Upper lobe of left lung (tissue), 6 donors: ENCODE results near the gene C10orf71. TPM values are rescaled to one million over a fixed set of nuclear protein-coding genes. Genes with fewer than 3 reads are reported as not detected.

ENCODE experiments used
- ATAC-seq, 2 donors: fragments of 200-7000 bp; cut with Tn5 transposase; one replicate each; pipeline ENCODE4 v1.9.1; 2022; ENCODE audit warnings: mild to moderate bottlenecking in 2 of 2, moderate library complexity in 2 of 2; ENCODE audit not compliant: low FRiP score in 2 of 2
- DNase-seq, 2 donors: peaks; one replicate each; pipeline ENCODE4 v3.0.0-alpha.2; 2019 to 2020
- H3K27ac ChIP-seq, 4 donors: fragments of 200-600 bp; sonication (generic); one replicate each; pipeline ENCODE4 v1.5.1; 2016 to 2019
- H3K27me3 ChIP-seq, 4 donors: fragments of 200-600 bp; sonication (generic); one replicate each; pipeline ENCODE4 v1.5.1; 2017 to 2019
- H3K36me3 ChIP-seq, 4 donors: fragments of 200-600 bp; sonication (generic); one replicate each; pipeline ENCODE4 v1.5.1; 2016 to 2019
- H3K4me1 ChIP-seq, 4 donors: fragments of 200-600 bp; sonication (generic); one replicate each; pipeline ENCODE4 v1.5.1; 2018 to 2019
- H3K4me3 ChIP-seq, 4 donors: fragments of 200-600 bp; sonication (generic); one replicate each; pipeline ENCODE4 v1.5.1; 2017 to 2019; ENCODE audit warnings: mild to moderate bottlenecking in 2 of 4, moderate library complexity in 1 of 4
- H3K9me3 ChIP-seq, 4 donors: fragments of 200-600 bp; sonication (generic); one replicate each; pipeline ENCODE4 v1.5.1; 2018 to 2019
- CTCF ChIP-seq, 6 experiments: fragments of 450-650 bp in 4 of 6; fragments of 200-600 bp in 2 of 6; sonication (generic) in 2 of 6; IDR thresholded peaks; one replicate each; pipeline ENCODE4 v1.5.1; 2016 to 2019; ENCODE audit warnings: antibody characterized with exemption in 6 of 6
- EP300 ChIP-seq, 4 donors: sonication (generic); formaldehyde crosslinking; IDR thresholded peaks; one replicate each; pipeline ENCODE4 v1.5.1; 2017; ENCODE audit warnings: antibody characterized with exemption in 4 of 4, control low read depth in 2 of 4
- POLR2A ChIP-seq, 4 donors: fragments of 450-650 bp; IDR thresholded peaks; one replicate each; pipeline ENCODE4 v1.5.1; 2016 to 2017; ENCODE audit warnings: antibody characterized with exemption in 4 of 4, mild to moderate bottlenecking in 2 of 4
- POLR2AphosphoS5 ChIP-seq, 2 donors: sonication (generic); formaldehyde crosslinking; IDR thresholded peaks; one replicate each; pipeline ENCODE4 v1.5.1; 2017; ENCODE audit warnings: antibody characterized with exemption in 2 of 2
- WGBS, 2 donors: methylation state at CpG; one replicate each; pipeline ENCODE4 v1.1.5; 2017 to 2018; 5-methylcytosine and 5-hydroxymethylcytosine counted together
- total RNA-seq, 6 donors: library from RNA; depleted of rRNA in 4 of 6; stranded (reverse); fragments of >200 nt in 4 of 6; gene quantifications; one replicate each; pipeline versions ENCODE4 v1.1.0 to v1.2.1, GENCODE V29; 2016 to 2021
- donor health status: DM: no; HTN: no; CAD: no; lungs with moderate emphysema.
- donor health status: DM: no; HTN: yes; CAD: no; lungs with severe emphysema.

The C10orf71 gene
- total RNA-seq, 6 donors from 2014 or later, result not detected

DNA sequence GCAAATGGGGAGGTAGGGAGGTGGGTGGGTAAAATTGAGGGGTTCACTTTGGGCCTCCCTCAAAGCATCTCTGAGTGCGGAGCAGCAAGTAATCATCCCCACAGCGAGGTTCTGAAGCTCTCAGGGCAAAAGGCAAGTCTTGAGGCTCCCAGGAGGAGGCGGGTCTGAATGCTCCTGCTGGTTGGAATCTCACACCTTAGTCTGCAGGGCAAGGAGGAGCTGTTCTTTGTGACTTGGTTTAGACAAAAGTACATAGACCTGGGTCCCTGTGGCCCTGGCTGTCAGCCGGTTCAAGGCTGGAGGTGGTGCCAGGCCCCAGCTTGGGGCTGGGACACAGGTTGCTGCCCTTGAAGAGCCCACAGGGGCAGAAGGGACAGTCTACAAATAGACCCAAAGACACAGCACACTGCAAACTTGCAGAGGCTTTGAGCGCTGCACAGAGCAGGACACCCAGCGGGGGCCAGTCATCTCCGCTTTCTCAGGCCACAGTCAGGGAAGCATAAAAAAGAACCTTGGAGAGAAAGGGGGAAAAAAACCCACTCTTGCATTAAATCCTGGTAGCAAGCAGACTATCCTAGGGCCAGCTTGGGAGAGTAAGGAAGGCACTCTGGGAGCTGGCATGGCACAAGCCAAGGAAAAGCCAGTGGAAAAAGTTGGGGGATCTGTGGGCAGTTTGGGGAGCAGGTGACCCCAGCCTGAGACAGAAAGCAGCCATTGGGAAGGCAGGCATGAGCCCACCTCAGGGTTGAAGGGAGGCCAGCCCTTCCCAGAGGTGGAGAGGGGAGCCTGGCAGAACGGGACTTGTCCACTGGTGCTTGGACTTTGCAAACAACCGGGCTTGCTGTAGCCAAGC lies 926 bp upstream of the C10orf71 start:
- Histone ChIP-seq H3K4me1 (peaks cover 0 to 7% (median 5%) of the 10 kb centered on the region in 4 donors), H3K27me3 (no peaks in the 10 kb centered on the region), H3K4me3 (no peak overlapping the region), H3K9me3 (no peaks in the 10 kb centered on the region), H3K36me3 (no peaks in the 10 kb centered on the region), H3K27ac (no peak overlapping the region)
- WGBS, 2 donors, result 81 to 82% methylated on average over 9 of the region's 9 CpGs
- no peak for DNase-seq
- no peak for ATAC-seq
- no peak for TF ChIP-seq CTCF (IDR thresholded peaks at IDR 0.05)
- no peak for TF ChIP-seq EP300 (IDR thresholded peaks at IDR 0.05)
- TF ChIP-seq POLR2A (IDR thresholded peaks at IDR 0.05), result no peak
- no peak for TF ChIP-seq POLR2AphosphoS5 (IDR thresholded peaks at IDR 0.05)

GRCh38 chr10:49298671-49298982 lies 343 bp upstream of the C10orf71 start:
- H3K27ac ChIP-seq, result no peak overlapping the region
- TF ChIP-seq POLR2AphosphoS5 (IDR thresholded peaks at IDR 0.05), result no peak
- ATAC-seq (peak in 1 of 2 donors; percentile 70), DNase-seq (no peak)
- H3K36me3 ChIP-seq, result no peaks in the 10 kb centered on the region
- 35 to 40% methylated on average over 11 of the region's 11 CpGs for WGBS, 2 donors
- H3K4me3 ChIP-seq, result no peak overlapping the region
- no peaks in the 10 kb centered on the region for H3K27me3 ChIP-seq
- peaks cover 0 to 7% (median 5%) of the 10 kb centered on the region in 4 donors for H3K4me1 ChIP-seq
- H3K9me3 ChIP-seq, result no peaks in the 10 kb centered on the region

DNA sequence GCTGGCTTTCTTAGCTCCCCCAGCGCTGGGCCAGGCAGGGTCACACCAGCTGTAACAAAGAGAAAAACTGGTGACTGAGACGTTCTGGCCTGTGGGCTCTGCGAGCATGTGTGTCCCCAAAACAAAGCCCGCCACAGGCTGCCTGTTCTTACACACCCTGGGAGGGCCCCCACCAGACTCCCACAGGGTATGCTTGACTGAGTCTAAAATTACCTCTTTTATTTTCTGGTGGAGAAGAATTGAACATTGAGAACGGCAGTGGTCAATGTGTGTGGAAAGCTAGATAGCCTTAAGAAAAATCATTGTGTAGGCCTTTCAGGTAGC lies 808 bp downstream of the C10orf71 start:
- no peak overlapping the region for H3K4me3 ChIP-seq
- H3K36me3 ChIP-seq, result no peaks in the 10 kb centered on the region
- TF ChIP-seq POLR2A (IDR thresholded peaks at IDR 0.05), result no peak
- no peak for TF ChIP-seq POLR2AphosphoS5 (IDR thresholded peaks at IDR 0.05)
- no peak for TF ChIP-seq CTCF (IDR thresholded peaks at IDR 0.05)
- no peak for TF ChIP-seq EP300 (IDR thresholded peaks at IDR 0.05)
- no peak for ATAC-seq
- H3K4me1 ChIP-seq, result peaks cover 0 to 7% (median 5%) of the 10 kb centered on the region in 4 donors
- no peaks in the 10 kb centered on the region for H3K9me3 ChIP-seq
- no peak for DNase-seq
- no peak overlapping the region for H3K27ac ChIP-seq
- H3K27me3 ChIP-seq, result no peaks in the 10 kb centered on the region
- WGBS, 2 donors, result 82 to 92% methylated on average over 5 of the region's 5 CpGs

DNA sequence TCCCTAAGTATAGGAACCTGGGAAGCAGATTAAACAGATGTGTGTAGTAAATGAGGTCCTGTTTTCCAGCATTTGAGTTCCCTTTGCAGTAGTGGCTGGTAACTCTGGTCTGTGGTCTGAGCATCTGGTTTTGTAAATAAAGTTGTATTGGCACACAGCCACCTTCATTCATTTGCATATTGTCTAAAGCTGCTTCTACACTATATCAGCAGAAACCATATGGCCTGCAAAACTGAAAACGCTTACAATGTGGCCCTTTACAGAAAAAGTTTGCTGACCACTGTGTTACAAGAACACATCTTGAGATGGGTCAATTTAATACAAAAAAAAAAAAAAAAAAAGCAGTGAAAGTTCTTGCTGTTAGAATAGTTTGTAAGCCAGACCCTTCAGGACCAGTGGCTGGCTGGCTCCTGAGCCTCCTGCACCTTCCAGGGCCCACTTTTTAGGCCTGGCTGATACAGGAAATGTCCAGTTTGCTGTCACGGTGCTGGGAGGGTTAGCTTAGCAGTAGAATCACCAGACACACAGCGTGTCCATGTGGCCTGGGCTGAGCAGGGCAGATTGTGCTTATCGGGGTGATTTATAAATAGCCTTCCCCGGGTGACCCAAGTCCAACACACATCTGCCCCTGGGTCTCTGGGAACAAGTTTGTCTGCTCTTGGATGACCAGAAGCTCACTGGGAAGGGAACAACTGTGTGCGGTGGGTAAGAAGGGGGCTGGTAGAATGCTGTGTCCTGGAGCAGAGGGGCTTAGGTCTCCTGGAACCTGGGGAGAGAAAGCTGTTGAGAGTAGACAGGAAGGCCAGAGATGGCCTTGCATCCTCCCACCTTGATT lies 1.4 kb downstream of the C10orf71 start:
- H3K27ac ChIP-seq, result no peak overlapping the region
- peaks cover 0 to 7% (median 5%) of the 10 kb centered on the region in 4 donors for H3K4me1 ChIP-seq
- no peak overlapping the region for H3K4me3 ChIP-seq
- no peaks in the 10 kb centered on the region for H3K27me3 ChIP-seq
- 83 to 85% methylated on average over 4 to 6 of the region's 6 CpGs for WGBS, 2 donors
- no peaks in the 10 kb centered on the region for H3K36me3 ChIP-seq
- no peak for TF ChIP-seq POLR2A (IDR thresholded peaks at IDR 0.05)
- no peak for TF ChIP-seq CTCF (IDR thresholded peaks at IDR 0.05)
- TF ChIP-seq POLR2AphosphoS5 (IDR thresholded peaks at IDR 0.05), result no peak
- TF ChIP-seq EP300 (IDR thresholded peaks at IDR 0.05), result no peak
- no peak for DNase-seq
- ATAC-seq, result no peak
- H3K9me3 ChIP-seq, result no peaks in the 10 kb centered on the region

GRCh38 chr10:49301302-49301701 lies 2.3 kb downstream of the C10orf71 start:
- TF ChIP-seq POLR2A (IDR thresholded peaks at IDR 0.05) (no peak), EP300 (IDR thresholded peaks at IDR 0.05) (no peak), CTCF (IDR thresholded peaks at IDR 0.05) (no peak), POLR2AphosphoS5 (IDR thresholded peaks at IDR 0.05) (no peak)
- H3K4me3 ChIP-seq, result no peak overlapping the region
- H3K27me3 ChIP-seq, result no peaks in the 10 kb centered on the region
- WGBS, 2 donors, result 97 to 100% methylated on average over 1 of the region's 1 CpG
- peaks cover 0 to 7% (median 5%) of the 10 kb centered on the region in 4 donors for H3K4me1 ChIP-seq
- ATAC-seq (no peak), DNase-seq (no peak)
- H3K9me3 ChIP-seq, result no peaks in the 10 kb centered on the region
- H3K27ac ChIP-seq, result no peak overlapping the region
- no peaks in the 10 kb centered on the region for H3K36me3 ChIP-seq
